A673 (cell line): ENCODE results near the gene TSHZ2. TPM values are rescaled to one million over a fixed set of nuclear protein-coding genes. Genes with fewer than 3 reads are reported as not detected.

ENCODE experiments used
- BruUV-seq: library from RNA; stranded (reverse); fragments of 400-500 nt; replicated peaks from 2 replicates; lab custom pipeline; 2021; lab: Mats Ljungman, UMichigan
- CTCF ChIA-PET: fragments of 300-600 bp; sonication (Branson Sonifier 250); formaldehyde crosslinking; loops from one replicate; lab custom pipeline; 2022; ENCODE audit warnings: antibody characterized with exemption; lab: Charles Lee
- POLR2A ChIA-PET: fragments of 300-600 bp; sonication (Branson Sonifier 250); formaldehyde crosslinking; loops from one replicate; lab custom pipeline; 2022; ENCODE audit warnings: antibody characterized with exemption; ENCODE audit not compliant: low non-redundant PET; lab: Charles Lee
- DNase-seq: peaks from one replicate; pipeline ENCODE4 v3.0.0-alpha.2; 2015; ENCODE audit warnings: low spot score
- H3K27ac ChIP-seq: fragments of 200-600 bp; sonication (generic); 2 replicates; pipeline ENCODE4 v1.5.1; 2016; ENCODE audit warnings: mixed run types, low read depth, mild to moderate bottlenecking, mixed read lengths, antibody characterized with exemption, low read length; ENCODE audit not compliant: poor library complexity, severe bottlenecking
- H3K27me3 ChIP-seq: fragments of 200-600 bp; sonication (generic); replicated peaks from 2 replicates; pipeline ENCODE4 v1.6.1; 2017; ENCODE audit warnings: mixed run types, low read depth, mild to moderate bottlenecking, mixed read lengths, antibody characterized with exemption, low read length; ENCODE audit not compliant: insufficient read depth, poor library complexity
- H3K36me3 ChIP-seq: fragments of 200-600 bp; sonication (generic); 2 replicates; pipeline ENCODE4 v1.6.1; 2016; ENCODE audit warnings: mixed run types, mild to moderate bottlenecking, mixed read lengths, antibody characterized with exemption, low read length; ENCODE audit not compliant: insufficient read depth, poor library complexity, severe bottlenecking
- H3K4me1 ChIP-seq: fragments of 200-600 bp; sonication (generic); 2 replicates; pipeline ENCODE4 v1.6.1; 2017; ENCODE audit warnings: mixed run types, mild to moderate bottlenecking, mixed read lengths, antibody characterized with exemption, low read length; ENCODE audit not compliant: insufficient read depth, poor library complexity, severe bottlenecking
- H3K4me3 ChIP-seq: fragments of 200-600 bp; sonication (generic); 2 replicates; pipeline ENCODE4 v1.5.1; 2016; ENCODE audit warnings: low read depth, mixed run types, mild to moderate bottlenecking, mixed read lengths, low read length; ENCODE audit not compliant: poor library complexity, severe bottlenecking
- H3K9me3 ChIP-seq: fragments of 200-600 bp; sonication (generic); 2 replicates; pipeline ENCODE4 v1.6.1; 2016; ENCODE audit warnings: mixed run types, low read depth, mild to moderate bottlenecking, mixed read lengths, antibody characterized with exemption, low read length; ENCODE audit not compliant: poor library complexity, severe bottlenecking
- EZH2 ChIP-seq: fragments of 200-600 bp; sonication (generic); IDR thresholded peaks from 2 replicates; pipeline ENCODE4 v1.6.1; 2017; ENCODE audit warnings: borderline replicate concordance, low read depth, mild to moderate bottlenecking, mixed read lengths, antibody characterized with exemption, low read length; ENCODE audit not compliant: poor library complexity, severe bottlenecking
- intact Hi-C: fragments of 100-400 bp; cut with micrococcal nuclease; formaldehyde crosslinking; loops from one replicate; pipeline ENCODE4 v1.10.0; 2022; ENCODE audit not compliant: unreplicated experiment
- total RNA-seq: library from RNA; stranded (reverse); gene quantifications from 2 replicates; pipeline ENCODE4 v1.2.3, GENCODE V29; 2021
- TF ChIP-seq, protein P1 (sequence below): fragments of 300-800, 200-600 bp; sonication (generic); conservative IDR thresholded peaks from 2 replicates; pipeline ENCODE4 v1.5.1; 2017; ENCODE audit warnings: low read depth, mild to moderate bottlenecking, antibody characterized with exemption, low read length, moderate library complexity, mixed read lengths

The TSHZ2 gene
- total RNA-seq, 1 experiment from 2014 or later, result 4.1 TPM

DNA sequence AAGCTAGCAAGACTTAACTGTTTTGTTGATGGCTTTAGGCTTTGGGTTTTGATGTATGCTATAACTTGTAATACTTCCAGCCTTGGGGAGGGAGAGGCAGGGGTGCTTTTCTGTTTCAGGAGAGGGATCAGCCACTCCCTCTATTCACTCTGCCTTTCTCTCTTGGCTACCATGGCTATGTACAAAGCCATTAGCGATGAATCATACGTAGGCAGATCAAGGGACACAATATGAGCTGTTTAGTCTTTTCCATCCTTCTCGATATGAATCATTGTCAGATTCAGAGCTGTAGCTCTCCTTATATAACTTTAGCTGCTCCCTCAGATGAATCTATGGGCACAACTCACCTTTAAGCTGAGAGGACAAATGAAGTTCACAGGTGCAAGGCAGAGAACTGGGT lies 230.6 kb downstream of the TSHZ2 start:
- TF ChIP-seq, protein P1, sequence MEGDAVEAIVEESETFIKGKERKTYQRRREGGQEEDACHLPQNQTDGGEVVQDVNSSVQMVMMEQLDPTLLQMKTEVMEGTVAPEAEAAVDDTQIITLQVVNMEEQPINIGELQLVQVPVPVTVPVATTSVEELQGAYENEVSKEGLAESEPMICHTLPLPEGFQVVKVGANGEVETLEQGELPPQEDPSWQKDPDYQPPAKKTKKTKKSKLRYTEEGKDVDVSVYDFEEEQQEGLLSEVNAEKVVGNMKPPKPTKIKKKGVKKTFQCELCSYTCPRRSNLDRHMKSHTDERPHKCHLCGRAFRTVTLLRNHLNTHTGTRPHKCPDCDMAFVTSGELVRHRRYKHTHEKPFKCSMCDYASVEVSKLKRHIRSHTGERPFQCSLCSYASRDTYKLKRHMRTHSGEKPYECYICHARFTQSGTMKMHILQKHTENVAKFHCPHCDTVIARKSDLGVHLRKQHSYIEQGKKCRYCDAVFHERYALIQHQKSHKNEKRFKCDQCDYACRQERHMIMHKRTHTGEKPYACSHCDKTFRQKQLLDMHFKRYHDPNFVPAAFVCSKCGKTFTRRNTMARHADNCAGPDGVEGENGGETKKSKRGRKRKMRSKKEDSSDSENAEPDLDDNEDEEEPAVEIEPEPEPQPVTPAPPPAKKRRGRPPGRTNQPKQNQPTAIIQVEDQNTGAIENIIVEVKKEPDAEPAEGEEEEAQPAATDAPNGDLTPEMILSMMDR, result no peak
- no peak for TF ChIP-seq EZH2
- no peak for DNase-seq
- CTCF ChIA-PET, result interaction anchor here (0.6 kb wide), 1 partner anchor 11 kb away, joined by 3 read pairs; no protein-coding TSS in a partner anchor
- intact Hi-C loops, result no loop called here
- H3K36me3 ChIP-seq, result no peaks in the 10 kb centered on the region
- no peak overlapping the region for H3K4me3 ChIP-seq
- POLR2A ChIA-PET, result no interaction called here
- no TSS peak for BruUV-seq
- H3K9me3 ChIP-seq, result no peaks in the 10 kb centered on the region
- no peak overlapping the region for H3K27ac ChIP-seq
- no peaks in the 10 kb centered on the region for H3K4me1 ChIP-seq
- no peaks in the 10 kb centered on the region for H3K27me3 ChIP-seq

DNA sequence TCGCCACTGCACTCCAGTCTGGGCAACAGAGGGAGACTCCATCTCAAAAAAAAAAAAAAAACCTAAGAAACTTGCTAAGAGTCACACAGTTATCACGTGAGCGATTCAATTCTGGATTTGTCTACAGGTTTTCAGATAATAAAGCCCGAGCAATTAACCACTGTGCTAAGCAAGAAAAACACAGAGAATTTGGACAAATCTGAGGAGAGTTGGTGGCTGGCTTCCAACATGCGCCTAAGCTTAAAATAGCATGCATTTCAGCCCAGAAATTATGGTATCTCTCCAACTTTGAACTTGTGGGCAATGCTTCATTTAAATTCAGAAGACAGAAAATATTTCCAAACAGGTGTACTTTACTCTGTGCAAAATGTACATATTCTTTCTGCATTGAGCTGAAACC lies 232.9 kb downstream of the TSHZ2 start:
- DNase-seq, result no peak
- H3K27me3 ChIP-seq, result no peaks in the 10 kb centered on the region
- ChIA-PET CTCF (no interaction called here), POLR2A (no interaction called here)
- no peaks in the 10 kb centered on the region for H3K9me3 ChIP-seq
- no peak for TF ChIP-seq EZH2
- TF ChIP-seq, protein P1, result no peak
- no TSS peak for BruUV-seq
- H3K27ac ChIP-seq, result no peak overlapping the region
- H3K36me3 ChIP-seq, result no peaks in the 10 kb centered on the region
- H3K4me3 ChIP-seq, result no peak overlapping the region
- intact Hi-C loops, result no loop called here
- H3K4me1 ChIP-seq, result peaks cover 4% of the 10 kb centered on the region

DNA sequence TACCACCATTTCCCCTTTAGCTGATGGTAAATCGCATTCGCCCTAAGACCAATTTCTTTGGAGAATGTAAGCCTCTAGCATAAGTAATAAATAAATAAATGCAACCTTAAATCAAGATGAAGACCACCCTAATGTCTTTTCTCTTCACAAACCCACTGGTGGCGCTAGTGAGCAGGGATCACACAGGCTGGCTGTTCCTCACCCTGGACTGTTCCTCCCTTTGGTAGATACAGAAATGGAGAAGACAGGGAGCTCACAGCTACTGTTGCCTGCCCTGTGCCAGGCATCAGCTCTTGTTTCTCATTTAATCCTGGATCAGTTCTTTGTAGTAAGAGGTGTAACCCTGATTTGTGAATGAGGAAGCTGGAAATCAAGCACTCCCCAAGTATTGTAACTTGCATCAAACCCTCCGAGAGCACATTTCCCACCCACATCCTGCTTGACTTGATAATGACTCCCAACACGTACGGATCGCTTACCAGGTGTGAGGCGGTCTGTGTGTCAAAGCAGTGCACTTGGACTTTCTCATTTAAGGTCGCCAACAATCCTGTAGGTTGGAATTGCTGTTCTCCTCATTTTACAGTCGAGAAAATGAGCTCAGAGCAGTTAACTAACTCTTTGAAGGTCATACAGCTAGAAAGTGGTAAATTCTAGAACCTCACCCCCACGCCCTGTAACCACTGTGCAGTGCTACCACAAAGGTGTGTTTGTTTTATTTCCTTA lies 236.1 kb downstream of the TSHZ2 start:
- H3K36me3 ChIP-seq, result no peaks in the 10 kb centered on the region
- intact Hi-C loops, result no loop called here
- H3K9me3 ChIP-seq, result no peaks in the 10 kb centered on the region
- ChIA-PET CTCF (no interaction called here), POLR2A (no interaction called here)
- no peak for TF ChIP-seq EZH2
- TF ChIP-seq, protein P1, result peak; percentile 65
- no TSS peak for BruUV-seq
- DNase-seq, result peak; percentile 51
- no peak overlapping the region for H3K4me3 ChIP-seq
- H3K27ac ChIP-seq, result no peak overlapping the region
- H3K27me3 ChIP-seq, result no peaks in the 10 kb centered on the region
- peaks cover 25% of the 10 kb centered on the region for H3K4me1 ChIP-seq
